Choroid plexus epithelial cell (primary cell): ENCODE data around the gene CD300LB.
"Not testable (repeated sequence)": the region's sequence is repeated elsewhere in the genome, so short reads cannot be mapped to it uniquely, and the experiment has no call there.

Experiments used
- DNase-seq: peaks from one replicate; pipeline ENCODE4 v3.0.0-alpha.2; 2010; ENCODE audit warnings: low read depth
- H3K4me3 ChIP-seq: 2 replicates; pipeline ENCODE4 v1.5.1; 2011; ENCODE audit warnings: low read depth, mild to moderate bottlenecking, control low read depth, low read length, moderate library complexity
- CTCF ChIP-seq: conservative IDR thresholded peaks from 2 replicates; pipeline ENCODE4 v1.5.1; 2011; ENCODE audit warnings: low read depth, mild to moderate bottlenecking, control low read depth, inconsistent platforms, low read length, moderate library complexity

The CD300LB gene

GRCh38 chr17:74561586-74561985 is 30.3 kb upstream of the CD300LB start:
- H3K4me3 ChIP-seq = no peak overlapping the region
- no peak for DNase-seq
- no peak for TF ChIP-seq CTCF

- DNase-seq = no peak
- H3K4me3 ChIP-seq = no peak overlapping the region
- TF ChIP-seq CTCF = no peak
Measured at GRCh38 chr17:74558882-74559519, 27.7 kb upstream of the CD300LB start.

GRCh38 chr17:74558402-74558801 is 27.1 kb upstream of the CD300LB start:
- H3K4me3 ChIP-seq, DNase-seq: not testable (repeated sequence)

- no peak for TF ChIP-seq CTCF
- DNase-seq = no peak
- no peak overlapping the region for H3K4me3 ChIP-seq
Measured at GRCh38 chr17:74555427-74555940, 24.2 kb upstream of the CD300LB start.

GRCh38 chr17:74554909-74555308 is 23.6 kb upstream of the CD300LB start:
- no peak for DNase-seq
- TF ChIP-seq CTCF = no peak

GRCh38 chr17:74552037-74552436 is 20.8 kb upstream of the CD300LB start:
- no peak for DNase-seq
- no peak for TF ChIP-seq CTCF
- H3K4me3 ChIP-seq = no peak overlapping the region

More at GRCh38 chr17:74554909-74555308, 23.6 kb upstream of the CD300LB start:
- H3K4me3 ChIP-seq = no peak overlapping the region

GRCh38 chr17:74550602-74551001 is 19.3 kb upstream of the CD300LB start:
- no peak for DNase-seq
- TF ChIP-seq CTCF = no peak
- H3K4me3 ChIP-seq = no peak overlapping the region

GRCh38 chr17:74549343-74549742 is 18.1 kb upstream of the CD300LB start:
- TF ChIP-seq CTCF = no peak

More at GRCh38 chr17:74549343-74549742, 18.1 kb upstream of the CD300LB start:
- DNase-seq = no peak
- H3K4me3 ChIP-seq = no peak overlapping the region
